ENCODE data around the gene VPS26B. TPM values are rescaled to one million over a fixed set of nuclear protein-coding genes. Genes with fewer than 3 reads are reported as not detected.
A peak's percentile ranks its signal among the peaks of the same experiment; 100 is the strongest.

VPS26B gene
- total RNA-seq, 1 donor from 2014 or later: 37.2 TPM

GRCh38 chr11:134215836-134216235 lies 8.6 kb upstream of the VPS26B start:
- no peak overlapping the region for H3K27ac ChIP-seq
- H3K36me3 ChIP-seq: peaks cover 28% of the 10 kb centered on the region
- TF ChIP-seq CTCF (IDR thresholded peaks at IDR 0.05): no peak
- DNase-seq: no peak
- no peak for ATAC-seq
- H3K27me3 ChIP-seq: no peaks in the 10 kb centered on the region
- H3K4me3 ChIP-seq: no peak overlapping the region
- H3K9me3 ChIP-seq: no peaks in the 10 kb centered on the region
- H3K4me1 ChIP-seq: no peaks in the 10 kb centered on the region
- intact Hi-C loops (cut with DNase I): no loop called here

DNA sequence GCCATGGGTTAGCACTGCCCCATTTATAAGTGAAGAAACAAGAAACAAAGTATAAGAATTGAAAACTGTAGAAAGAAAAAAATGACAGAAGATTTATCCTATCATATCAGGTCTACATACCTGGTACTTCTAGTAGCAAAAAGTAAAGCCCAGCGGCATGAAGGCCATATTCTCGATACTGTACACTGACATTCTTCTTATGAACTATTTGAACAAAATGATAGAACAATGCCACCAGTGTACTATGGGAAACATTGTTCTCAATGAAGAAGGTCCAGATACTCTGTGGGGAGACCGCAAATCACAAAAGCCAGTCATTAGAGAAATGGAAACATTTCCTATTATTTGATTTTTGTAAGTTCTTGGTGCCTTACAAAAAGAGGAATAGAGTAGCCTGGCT lies 7.7 kb upstream of the VPS26B start:
- Histone ChIP-seq H3K9me3 (no peaks in the 10 kb centered on the region), H3K36me3 (peaks cover 28% of the 10 kb centered on the region), H3K27me3 (no peaks in the 10 kb centered on the region), H3K4me3 (no peak overlapping the region), H3K4me1 (no peaks in the 10 kb centered on the region), H3K27ac (no peak overlapping the region)
- no peak for ATAC-seq
- intact Hi-C loops (cut with DNase I): no loop called here
- no peak for DNase-seq
- TF ChIP-seq CTCF (IDR thresholded peaks at IDR 0.05): no peak

DNA sequence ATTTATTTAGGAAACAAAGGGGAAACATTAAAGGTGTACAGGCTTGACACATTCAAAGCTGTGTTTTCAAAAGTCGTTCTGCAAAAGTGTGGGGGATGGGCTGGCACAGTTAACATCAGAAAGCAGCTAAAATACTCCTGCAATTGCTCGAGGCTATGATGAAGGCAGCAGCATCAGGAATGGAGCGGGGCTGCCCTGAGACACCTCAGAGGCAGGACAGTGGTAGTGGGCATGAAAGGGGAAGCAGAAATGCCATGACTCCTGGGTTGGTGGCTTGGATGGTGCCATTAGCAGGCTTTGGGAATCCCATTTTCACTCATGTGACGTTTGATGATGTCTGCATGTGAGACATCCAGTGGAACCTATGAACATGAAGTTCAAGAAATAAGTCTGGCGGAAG lies 1.4 kb upstream of the VPS26B start:
- no peak for DNase-seq
- intact Hi-C loops (cut with DNase I): no loop called here

GRCh38 chr11:134224710-134225664 lies 516 bp downstream of the VPS26B start:
- peak; percentile 66 for ATAC-seq
- intact Hi-C loops (cut with DNase I): no loop called here
- Histone ChIP-seq H3K4me1 (peaks cover 36% of the 10 kb centered on the region), H3K36me3 (no peaks in the 10 kb centered on the region), H3K4me3 (peak overlapping the region; percentile 86), H3K27ac (peak overlapping the region; percentile 91), H3K27me3 (no peaks in the 10 kb centered on the region), H3K9me3 (no peaks in the 10 kb centered on the region)
- no peak for TF ChIP-seq CTCF (IDR thresholded peaks at IDR 0.05)
- peak; percentile 80 for DNase-seq

More for the DNA sequence above, 1.4 kb upstream of the VPS26B start:
- H3K4me3 ChIP-seq: peak overlapping the region; percentile 86
- peaks cover 28% of the 10 kb centered on the region for H3K4me1 ChIP-seq
- no peak for TF ChIP-seq CTCF (IDR thresholded peaks at IDR 0.05)
- no peaks in the 10 kb centered on the region for H3K27me3 ChIP-seq
- no peaks in the 10 kb centered on the region for H3K9me3 ChIP-seq
- H3K36me3 ChIP-seq: peaks cover 13% of the 10 kb centered on the region
- H3K27ac ChIP-seq: no peak overlapping the region
- ATAC-seq: no peak

DNA sequence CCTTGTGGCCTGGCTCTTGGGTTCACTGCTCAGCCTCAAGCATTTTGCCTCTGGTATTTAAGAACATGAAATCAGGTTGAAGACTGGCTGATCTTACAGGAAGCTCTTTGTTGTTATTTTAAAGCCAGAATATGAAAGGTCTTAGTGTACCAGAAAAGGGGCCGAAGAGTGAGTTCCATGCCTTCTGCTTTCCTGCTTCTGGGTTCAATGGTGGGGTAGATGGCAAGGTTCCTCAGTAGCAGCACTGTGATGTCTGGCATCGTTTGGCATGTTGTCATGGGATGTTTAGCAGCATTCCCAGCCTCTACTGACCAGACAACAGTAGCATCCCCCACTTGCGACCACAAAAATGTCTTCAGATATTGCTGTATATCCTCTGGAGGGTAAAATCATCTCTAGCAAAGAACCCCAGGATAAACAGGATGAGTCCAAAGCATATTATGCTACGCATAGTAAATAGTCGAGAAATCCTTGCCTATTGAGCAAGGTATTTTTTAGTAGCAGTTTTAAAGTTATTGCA lies 2.4 kb downstream of the VPS26B start:
- DNase-seq (no peak), ATAC-seq (no peak)
- peaks cover 51% of the 10 kb centered on the region for H3K4me1 ChIP-seq
- intact Hi-C loops (cut with DNase I): no loop called here
- H3K36me3 ChIP-seq: no peaks in the 10 kb centered on the region
- no peaks in the 10 kb centered on the region for H3K27me3 ChIP-seq
- no peak for TF ChIP-seq CTCF (IDR thresholded peaks at IDR 0.05)
- no peak overlapping the region for H3K27ac ChIP-seq
- H3K4me3 ChIP-seq: no peak overlapping the region
- H3K9me3 ChIP-seq: no peaks in the 10 kb centered on the region
